Ishikawa (cell line): Measurements from ENCODE around the gene ELMO1.

ENCODE experiments used
- CREB1 ChIP-seq: IDR thresholded peaks from 2 replicates; pipeline ENCODE4 v1.6.1; 2012; ENCODE audit warnings: low read depth
- EGR1 ChIP-seq: IDR thresholded peaks from 2 replicates; pipeline ENCODE4 v1.6.1; 2012
- MAX ChIP-seq: IDR thresholded peaks from 2 replicates; pipeline ENCODE4 v1.6.1; 2012
- RAD21 ChIP-seq: IDR thresholded peaks from 2 replicates; pipeline ENCODE4 v1.6.1; 2012; ENCODE audit warnings: low read depth
- TAF1 ChIP-seq: IDR thresholded peaks from 2 replicates; pipeline ENCODE4 v1.6.1; 2012; ENCODE audit warnings: low read depth, mild to moderate bottlenecking
- YY1 ChIP-seq: IDR thresholded peaks from 2 replicates; pipeline ENCODE4 v1.6.1; 2012; ENCODE audit warnings: low read depth
- ZBTB7A ChIP-seq: IDR thresholded peaks from 2 replicates; pipeline ENCODE4 v1.6.1; 2012; ENCODE audit warnings: low read depth
- TF ChIP-seq, protein P1 (sequence below): IDR thresholded peaks from 2 replicates; pipeline ENCODE4 v1.6.1; 2012
- TF ChIP-seq, protein P2 (sequence below): IDR thresholded peaks from 2 replicates; pipeline ENCODE4 v1.6.1; 2012; ENCODE audit warnings: low read depth, mild to moderate bottlenecking

DNA sequence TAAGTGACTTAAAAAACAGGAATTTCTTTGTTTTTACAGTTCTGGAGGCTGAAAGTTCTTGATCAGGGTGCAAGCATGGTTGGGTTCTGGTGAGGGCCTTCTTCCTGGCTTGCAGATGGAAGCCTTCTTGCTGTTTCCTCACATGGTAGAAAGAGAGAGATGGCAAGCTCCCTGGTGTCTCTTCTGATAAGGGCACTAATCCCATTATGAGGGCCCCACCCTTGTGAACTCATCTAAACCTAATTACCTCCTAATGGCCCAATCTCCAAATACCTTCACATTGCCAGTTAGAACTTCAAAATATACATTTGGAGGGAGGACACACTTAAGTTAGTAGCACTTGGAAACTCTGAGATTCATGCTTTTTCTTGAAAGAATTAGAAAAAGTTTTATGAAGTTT lies 410.0 kb downstream of the ELMO1 start:
- TF ChIP-seq TAF1 (no peak), RAD21 (no peak), YY1 (no peak), CREB1 (no peak), MAX (no peak), EGR1 (no peak), ZBTB7A (no peak)
- TF ChIP-seq, protein P1, sequence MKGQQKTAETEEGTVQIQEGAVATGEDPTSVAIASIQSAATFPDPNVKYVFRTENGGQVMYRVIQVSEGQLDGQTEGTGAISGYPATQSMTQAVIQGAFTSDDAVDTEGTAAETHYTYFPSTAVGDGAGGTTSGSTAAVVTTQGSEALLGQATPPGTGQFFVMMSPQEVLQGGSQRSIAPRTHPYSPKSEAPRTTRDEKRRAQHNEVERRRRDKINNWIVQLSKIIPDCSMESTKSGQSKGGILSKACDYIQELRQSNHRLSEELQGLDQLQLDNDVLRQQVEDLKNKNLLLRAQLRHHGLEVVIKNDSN, result no peak
- TF ChIP-seq, protein P2, sequence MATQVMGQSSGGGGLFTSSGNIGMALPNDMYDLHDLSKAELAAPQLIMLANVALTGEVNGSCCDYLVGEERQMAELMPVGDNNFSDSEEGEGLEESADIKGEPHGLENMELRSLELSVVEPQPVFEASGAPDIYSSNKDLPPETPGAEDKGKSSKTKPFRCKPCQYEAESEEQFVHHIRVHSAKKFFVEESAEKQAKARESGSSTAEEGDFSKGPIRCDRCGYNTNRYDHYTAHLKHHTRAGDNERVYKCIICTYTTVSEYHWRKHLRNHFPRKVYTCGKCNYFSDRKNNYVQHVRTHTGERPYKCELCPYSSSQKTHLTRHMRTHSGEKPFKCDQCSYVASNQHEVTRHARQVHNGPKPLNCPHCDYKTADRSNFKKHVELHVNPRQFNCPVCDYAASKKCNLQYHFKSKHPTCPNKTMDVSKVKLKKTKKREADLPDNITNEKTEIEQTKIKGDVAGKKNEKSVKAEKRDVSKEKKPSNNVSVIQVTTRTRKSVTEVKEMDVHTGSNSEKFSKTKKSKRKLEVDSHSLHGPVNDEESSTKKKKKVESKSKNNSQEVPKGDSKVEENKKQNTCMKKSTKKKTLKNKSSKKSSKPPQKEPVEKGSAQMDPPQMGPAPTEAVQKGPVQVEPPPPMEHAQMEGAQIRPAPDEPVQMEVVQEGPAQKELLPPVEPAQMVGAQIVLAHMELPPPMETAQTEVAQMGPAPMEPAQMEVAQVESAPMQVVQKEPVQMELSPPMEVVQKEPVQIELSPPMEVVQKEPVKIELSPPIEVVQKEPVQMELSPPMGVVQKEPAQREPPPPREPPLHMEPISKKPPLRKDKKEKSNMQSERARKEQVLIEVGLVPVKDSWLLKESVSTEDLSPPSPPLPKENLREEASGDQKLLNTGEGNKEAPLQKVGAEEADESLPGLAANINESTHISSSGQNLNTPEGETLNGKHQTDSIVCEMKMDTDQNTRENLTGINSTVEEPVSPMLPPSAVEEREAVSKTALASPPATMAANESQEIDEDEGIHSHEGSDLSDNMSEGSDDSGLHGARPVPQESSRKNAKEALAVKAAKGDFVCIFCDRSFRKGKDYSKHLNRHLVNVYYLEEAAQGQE, result no peak
